ENCODE measurements around the gene KCNK3. TPM values are rescaled to one million over a fixed set of nuclear protein-coding genes. Genes with fewer than 3 reads are reported as not detected.

The KCNK3 gene
- total RNA-seq, 1 donor from 2014 or later, result not detected

GRCh38 chr2:26717362-26717761 is 24.8 kb downstream of the KCNK3 start:
- H3K27ac Mint-ChIP-seq, result no peak overlapping the region
- no peaks in the 10 kb centered on the region for H3K27me3 Mint-ChIP-seq
- H3K4me1 Mint-ChIP-seq, result no peaks in the 10 kb centered on the region
- no peak overlapping the region for H3K4me3 Mint-ChIP-seq
- no peak for DNase-seq
- intact Hi-C loops (cut with micrococcal nuclease), result no loop called here
- no peaks in the 10 kb centered on the region for H3K36me3 Mint-ChIP-seq (ENCODE audit: low read depth)
- H3K9me3 Mint-ChIP-seq, result no peaks in the 10 kb centered on the region

- Mint-ChIP-seq H3K4me1 (no peaks in the 10 kb centered on the region), H3K4me3 (no peak overlapping the region), H3K27ac (no peak overlapping the region), H3K27me3 (no peaks in the 10 kb centered on the region), H3K36me3 (ENCODE audit: low read depth) (no peaks in the 10 kb centered on the region), H3K9me3 (no peaks in the 10 kb centered on the region)
- no peak for DNase-seq
- intact Hi-C loops (cut with micrococcal nuclease), result no loop called here
These were observed 26.6 kb downstream of the KCNK3 start for GRCh38 chr2:26718949-26719686.

GRCh38 chr2:26720322-26721114 is 28.0 kb downstream of the KCNK3 start:
- no peak for DNase-seq
- no peak overlapping the region for H3K27ac Mint-ChIP-seq

GRCh38 chr2:26721115-26722032 is 28.9 kb downstream of the KCNK3 start:
- intact Hi-C loops (cut with micrococcal nuclease), result no loop called here
- Mint-ChIP-seq H3K9me3 (no peaks in the 10 kb centered on the region), H3K4me1 (no peaks in the 10 kb centered on the region), H3K27ac (no peak overlapping the region), H3K4me3 (no peak overlapping the region), H3K27me3 (no peaks in the 10 kb centered on the region), H3K36me3 (ENCODE audit: low read depth) (no peaks in the 10 kb centered on the region)
- no peak for DNase-seq

More at GRCh38 chr2:26720322-26721114, 28.0 kb downstream of the KCNK3 start:
- intact Hi-C loops (cut with micrococcal nuclease), result no loop called here
- H3K4me1 Mint-ChIP-seq, result no peaks in the 10 kb centered on the region
- H3K4me3 Mint-ChIP-seq, result no peak overlapping the region
- no peaks in the 10 kb centered on the region for H3K36me3 Mint-ChIP-seq (ENCODE audit: low read depth)
- no peaks in the 10 kb centered on the region for H3K27me3 Mint-ChIP-seq
- H3K9me3 Mint-ChIP-seq, result no peaks in the 10 kb centered on the region

- Mint-ChIP-seq H3K27ac (no peak overlapping the region), H3K9me3 (no peaks in the 10 kb centered on the region), H3K4me3 (no peak overlapping the region), H3K36me3 (ENCODE audit: low read depth) (no peaks in the 10 kb centered on the region), H3K4me1 (no peaks in the 10 kb centered on the region), H3K27me3 (no peaks in the 10 kb centered on the region)
- DNase-seq, result no peak
- intact Hi-C loops (cut with micrococcal nuclease), result no loop called here
These were observed 29.8 kb downstream of the KCNK3 start for GRCh38 chr2:26722328-26722727.

- Mint-ChIP-seq H3K9me3 (no peaks in the 10 kb centered on the region), H3K27me3 (no peaks in the 10 kb centered on the region), H3K4me3 (no peak overlapping the region), H3K27ac (no peak overlapping the region), H3K36me3 (ENCODE audit: low read depth) (no peaks in the 10 kb centered on the region), H3K4me1 (no peaks in the 10 kb centered on the region)
- intact Hi-C loops (cut with micrococcal nuclease), result no loop called here
- no peak for DNase-seq
These were observed 30.4 kb downstream of the KCNK3 start for GRCh38 chr2:26722911-26723310.

GRCh38 chr2:26723475-26723874 is 31.0 kb downstream of the KCNK3 start:
- Mint-ChIP-seq H3K4me3 (no peak overlapping the region), H3K27ac (no peak overlapping the region), H3K9me3 (no peaks in the 10 kb centered on the region), H3K4me1 (no peaks in the 10 kb centered on the region), H3K27me3 (no peaks in the 10 kb centered on the region), H3K36me3 (ENCODE audit: low read depth) (no peaks in the 10 kb centered on the region)
- intact Hi-C loops (cut with micrococcal nuclease), result no loop called here
- no peak for DNase-seq

- Mint-ChIP-seq H3K27ac (peak overlapping the region; percentile 10), H3K4me3 (no peak overlapping the region), H3K27me3 (peaks cover 2% of the 10 kb centered on the region), H3K9me3 (no peaks in the 10 kb centered on the region), H3K4me1 (no peaks in the 10 kb centered on the region), H3K36me3 (ENCODE audit: low read depth) (no peaks in the 10 kb centered on the region)
- intact Hi-C loops (cut with micrococcal nuclease), result no loop called here
- no peak for DNase-seq
These were observed 31.6 kb downstream of the KCNK3 start for GRCh38 chr2:26723991-26724750.

GRCh38 chr2:26724784-26725520 is 32.4 kb downstream of the KCNK3 start:
- intact Hi-C loops (cut with micrococcal nuclease), result no loop called here
- no peaks in the 10 kb centered on the region for H3K36me3 Mint-ChIP-seq (ENCODE audit: low read depth)
- no peak overlapping the region for H3K4me3 Mint-ChIP-seq
- H3K27ac Mint-ChIP-seq, result no peak overlapping the region
- H3K4me1 Mint-ChIP-seq, result no peaks in the 10 kb centered on the region
- H3K27me3 Mint-ChIP-seq, result peaks cover 2% of the 10 kb centered on the region
- DNase-seq, result no peak
- no peaks in the 10 kb centered on the region for H3K9me3 Mint-ChIP-seq

GRCh38 chr2:26725521-26725820 is 32.9 kb downstream of the KCNK3 start:
- Mint-ChIP-seq H3K9me3 (no peaks in the 10 kb centered on the region), H3K27me3 (peaks cover 2% of the 10 kb centered on the region)

GRCh38 chr2:26726228-26726627 is 33.7 kb downstream of the KCNK3 start:
- no peak overlapping the region for H3K27ac Mint-ChIP-seq
- no peaks in the 10 kb centered on the region for H3K4me1 Mint-ChIP-seq
- no peak overlapping the region for H3K4me3 Mint-ChIP-seq
- no peak for DNase-seq
- H3K27me3 Mint-ChIP-seq, result peaks cover 2% of the 10 kb centered on the region
- intact Hi-C loops (cut with micrococcal nuclease), result no loop called here
- no peaks in the 10 kb centered on the region for H3K9me3 Mint-ChIP-seq
- H3K36me3 Mint-ChIP-seq (ENCODE audit: low read depth), result no peaks in the 10 kb centered on the region

More at GRCh38 chr2:26725521-26725820, 32.9 kb downstream of the KCNK3 start:
- no peak overlapping the region for H3K27ac Mint-ChIP-seq
- intact Hi-C loops (cut with micrococcal nuclease), result no loop called here
- no peak overlapping the region for H3K4me3 Mint-ChIP-seq
- no peaks in the 10 kb centered on the region for H3K36me3 Mint-ChIP-seq (ENCODE audit: low read depth)
- no peak for DNase-seq
- no peaks in the 10 kb centered on the region for H3K4me1 Mint-ChIP-seq

- Mint-ChIP-seq H3K9me3 (no peaks in the 10 kb centered on the region), H3K4me3 (no peak overlapping the region), H3K4me1 (no peaks in the 10 kb centered on the region), H3K36me3 (ENCODE audit: low read depth) (no peaks in the 10 kb centered on the region), H3K27me3 (peaks cover 2% of the 10 kb centered on the region), H3K27ac (no peak overlapping the region)
- intact Hi-C loops (cut with micrococcal nuclease), result no loop called here
- peak; percentile 65 for DNase-seq
These were observed 35.4 kb downstream of the KCNK3 start for GRCh38 chr2:26727641-26728561.

All from activated CD4-positive, alpha-beta T cell treated with anti-CD3 and anti-CD28 coated beads, Interleukin-2, amount 10 ng/mL, durations not matched to agents 24 days and 14 days (primary cell).